OCI-LY1 (cell line): Measurements from ENCODE around the gene OXCT2.
A peak's percentile ranks its signal among the peaks of the same experiment; 100 is the strongest.
"Not testable (repeated sequence)": the region's sequence is repeated elsewhere in the genome, so short reads cannot be mapped to it uniquely, and the experiment has no call there.

Experiments used
- H2AFZ ChIP-seq: fragments of 200-600 bp; sonication (generic), shearing (Covaris generic); 2 replicates; pipeline ENCODE4 v1.6.0; 2014; ENCODE audit warnings: antibody characterized with exemption, mild to moderate bottlenecking, low read length
- H3F3A ChIP-seq: fragments of 200-600 bp; sonication (generic), shearing (Covaris generic); 2 replicates; pipeline ENCODE4 v1.6.0; 2014; ENCODE audit warnings: mild to moderate bottlenecking, antibody characterized with exemption, low read length, moderate library complexity; ENCODE audit not compliant: insufficient read depth
- H3K27ac ChIP-seq: fragments of 200-600 bp; sonication (generic); 2 replicates; pipeline ENCODE4 v1.5.1; 2014; ENCODE audit warnings: low read length, mixed run types, mild to moderate bottlenecking, low read depth; ENCODE audit not compliant: poor library complexity, severe bottlenecking
- H3K27me3 ChIP-seq: fragments of 200-600 bp; sonication (generic); 2 replicates; pipeline ENCODE4 v1.6.0; 2014; ENCODE audit warnings: antibody characterized with exemption, mild to moderate bottlenecking, low read length, moderate library complexity; ENCODE audit not compliant: insufficient read depth
- H3K36me3 ChIP-seq: fragments of 200-600 bp; sonication (generic); 2 replicates; pipeline ENCODE4 v1.6.1; 2014; ENCODE audit warnings: mild to moderate bottlenecking, antibody characterized with exemption, low read length, moderate library complexity, mixed read lengths; ENCODE audit not compliant: insufficient read depth
- H3K4me1 ChIP-seq: fragments of 200-600 bp; sonication (generic); 2 replicates; pipeline ENCODE4 v1.5.1; 2014; ENCODE audit warnings: mild to moderate bottlenecking, low read length, moderate library complexity; ENCODE audit not compliant: insufficient read depth, severe bottlenecking
- H3K4me2 ChIP-seq: fragments of 200-600 bp; sonication (generic), shearing (Covaris generic); 2 replicates; pipeline ENCODE4 v1.6.1; 2014; ENCODE audit warnings: low read length
- H3K4me3 ChIP-seq: fragments of 200-600 bp; sonication (generic); 2 replicates; pipeline ENCODE4 v1.5.1; 2014; ENCODE audit warnings: low read length, low read depth, mild to moderate bottlenecking, mixed read lengths; ENCODE audit not compliant: poor library complexity, severe bottlenecking
- H3K79me2 ChIP-seq: fragments of 200-600 bp; shearing (Covaris generic); 2 replicates; pipeline ENCODE4 v1.6.1; 2016; ENCODE audit warnings: mixed run types, low read length, mixed read lengths; ENCODE audit not compliant: insufficient read depth
- H3K9ac ChIP-seq: fragments of 200-600 bp; sonication (generic), shearing (Covaris generic); 2 replicates; pipeline ENCODE4 v1.6.1; 2014; ENCODE audit warnings: mild to moderate bottlenecking, low read length, mixed read lengths
- H3K9me2 ChIP-seq: fragments of 200-600 bp; sonication (generic), shearing (Covaris generic); 2 replicates; pipeline ENCODE4 v1.6.1; 2014; ENCODE audit warnings: low read depth, mild to moderate bottlenecking, low read length, mixed read lengths
- H3K9me3 ChIP-seq: fragments of 200-600 bp; shearing (Covaris generic); 2 replicates; pipeline ENCODE4 v1.6.1; 2014; ENCODE audit warnings: low read length, mixed read lengths
- H4K20me1 ChIP-seq: fragments of 200-600 bp; sonication (generic), shearing (Covaris generic); 2 replicates; pipeline ENCODE4 v1.6.0; 2016; ENCODE audit warnings: mild to moderate bottlenecking, low read length; ENCODE audit not compliant: insufficient read depth
- CTCF ChIP-seq: fragments of 200-600 bp; sonication (generic), shearing (Covaris generic); IDR thresholded peaks from 2 replicates; pipeline ENCODE4 v1.5.1; 2017; ENCODE audit warnings: mild to moderate bottlenecking, antibody characterized with exemption, low read length, moderate library complexity, mixed read lengths
- EZH2 ChIP-seq: fragments of 200-600 bp; sonication (generic), shearing (Covaris generic); IDR thresholded peaks from 2 replicates; pipeline ENCODE4 v1.8.0; 2017; ENCODE audit warnings: borderline replicate concordance, mixed run types, mild to moderate bottlenecking, antibody characterized with exemption, low read length, moderate library complexity, mixed read lengths

OXCT2 gene

GRCh38 chr1:39817091-39817932, 46.2 kb upstream of the OXCT2 start:
- peak overlapping the region; percentile 24; the same call in 1 of the 2 replicates for H3K9ac ChIP-seq

GRCh38 chr1:39816415-39817090, 45.4 kb upstream of the OXCT2 start:
- no peaks in the 10 kb centered on the region for H4K20me1 ChIP-seq
- no peak overlapping the region; the same call in 1 of the 2 replicates for H3K9ac ChIP-seq
- H3K4me2 ChIP-seq = peak overlapping the region; percentile 56
- H3K27ac ChIP-seq = peak overlapping the region; percentile 43
- H3K79me2 ChIP-seq = no peaks in the 10 kb centered on the region
- no peaks in the 10 kb centered on the region for H3K27me3 ChIP-seq
- peaks cover 6% of the 10 kb centered on the region for H3K4me1 ChIP-seq
- no peaks in the 10 kb centered on the region for H3F3A ChIP-seq
- H3K36me3 ChIP-seq = no peaks in the 10 kb centered on the region
- no peak overlapping the region for H2AFZ ChIP-seq
- no peaks in the 10 kb centered on the region for H3K9me3 ChIP-seq
- H3K9me2 ChIP-seq = no peaks in the 10 kb centered on the region
- H3K4me3 ChIP-seq = peak overlapping the region; percentile 42
- peak; percentile 76 for TF ChIP-seq CTCF
- TF ChIP-seq EZH2 = no peak

More at GRCh38 chr1:39817091-39817932, 46.2 kb upstream of the OXCT2 start:
- Histone ChIP-seq H3K4me3 (peak overlapping the region; percentile 42), H3K4me2 (peak overlapping the region; percentile 56), H3K27ac (peak overlapping the region; percentile 43)
- not testable (repeated sequence) for H3K36me3 ChIP-seq, H2AFZ ChIP-seq, H3F3A ChIP-seq, H3K9me2 ChIP-seq, H4K20me1 ChIP-seq, H3K4me1 ChIP-seq, H3K79me2 ChIP-seq, H3K27me3 ChIP-seq, H3K9me3 ChIP-seq
- peak; percentile 58 for TF ChIP-seq CTCF

- TF ChIP-seq EZH2 (no peak), CTCF (no peak)
- H2AFZ ChIP-seq = no peak overlapping the region
- no peaks in the 10 kb centered on the region; the same call in 1 of the 2 replicates for H3K36me3 ChIP-seq
- H3K27ac ChIP-seq = no peak overlapping the region
- peaks cover 6% of the 10 kb centered on the region for H3K4me1 ChIP-seq
- no peaks in the 10 kb centered on the region for H4K20me1 ChIP-seq
- no peaks in the 10 kb centered on the region for H3F3A ChIP-seq
- no peaks in the 10 kb centered on the region for H3K27me3 ChIP-seq
- H3K4me2 ChIP-seq = no peak overlapping the region
- no peak overlapping the region for H3K4me3 ChIP-seq
- no peak overlapping the region for H3K9ac ChIP-seq
- no peaks in the 10 kb centered on the region for H3K9me3 ChIP-seq
- H3K9me2 ChIP-seq = no peaks in the 10 kb centered on the region
- H3K79me2 ChIP-seq = no peaks in the 10 kb centered on the region
Measured at GRCh38 chr1:39812913-39813312, 41.8 kb upstream of the OXCT2 start.
